K562 (cell line): ENCODE results near the gene ATXN7L2. TPM values are rescaled to one million over a fixed set of nuclear protein-coding genes. Genes with fewer than 3 reads are reported as not detected.

Experiments used
- ATAC-seq: fragments of 200-7000 bp; cut with Tn5 transposase; 3 replicates; pipeline ENCODE4 v1.9.1; 2020; ENCODE audit warnings: moderate library complexity
- BruUV-seq: library from RNA; stranded (reverse); fragments of 400-500 nt; replicated peaks from 2 replicates; lab custom pipeline; 2021; lab: Mats Ljungman, UMichigan
- CTCF ChIA-PET: fragments of 300-600 bp; formaldehyde crosslinking; extraction: SDS; loops from one replicate; lab custom pipeline; 2021; ENCODE audit warnings: low intra/inter-chr PET ratio; lab: Yijun Ruan, JAX
- POLR2A ChIA-PET: fragments of 300-600, 350-650 bp; sonication (Branson Sonifier 250); formaldehyde crosslinking; extraction: SDS; loops from one replicate; lab custom pipeline; 2021; ENCODE audit warnings: antibody characterized with exemption, inconsistent platforms; lab: Yijun Ruan, JAX
- DNase-seq, 4 experiments: peaks; one replicate each; pipeline versions ENCODE4 v3.0.0 to v3.0.0-alpha.2; 2011 to 2018; ENCODE audit warnings: low spot score in 3 of 4, mixed read lengths in 3 of 4; ENCODE audit errors: extremely low read depth in 1 of 4
- FAIRE-seq: peaks from 2 replicates; lab custom pipeline; 2011; peaks lifted over from hg19 to GRCh38; lab: Jason Lieb, UNC
- H2AFZ ChIP-seq: 2 replicates; pipeline ENCODE4 v1.6.0; 2011; ENCODE audit warnings: low read depth, low read length, control low read depth, inconsistent platforms
- H3K27ac ChIP-seq: fragments of 200-600 bp; 3 replicates; pipeline ENCODE4 v1.8.0; 2011; ENCODE audit warnings: low read depth, mild to moderate bottlenecking, control low read depth, inconsistent platforms, low read length, moderate library complexity, mixed read lengths; ENCODE audit errors: extremely low read depth
- H3K27me3 ChIP-seq, 2 experiments: fragments of 300-600 bp in 1 of 2; 2 replicates in 1 of 2; 3 replicates in 1 of 2; pipeline versions ENCODE4 v1.6.0 to v1.8.0; 2011; ENCODE audit warnings: inconsistent platforms in 2 of 2, low read length in 2 of 2, mild to moderate bottlenecking in 1 of 2, mixed read lengths in 1 of 2, moderate library complexity in 1 of 2; ENCODE audit not compliant: control insufficient read depth in 2 of 2, insufficient read depth in 2 of 2
- H3K36me3 ChIP-seq: fragments of 300-600 bp; 3 replicates; pipeline ENCODE4 v1.8.0; 2011; ENCODE audit warnings: mild to moderate bottlenecking, low read length, inconsistent platforms; ENCODE audit not compliant: control insufficient read depth, insufficient read depth
- H3K4me1 ChIP-seq, 2 experiments: fragments of 200-600 bp in 1 of 2; replicated peaks in 1 of 2; 2 replicates in 1 of 2; 3 replicates in 1 of 2; pipeline versions ENCODE4 v1.5.1 to v1.8.0; 2011; ENCODE audit warnings: inconsistent platforms in 2 of 2, low read length in 2 of 2, mild to moderate bottlenecking in 1 of 2, mixed read lengths in 1 of 2, moderate library complexity in 1 of 2; ENCODE audit not compliant: control insufficient read depth in 2 of 2, insufficient read depth in 2 of 2
- H3K4me2 ChIP-seq: 2 replicates; pipeline ENCODE4 v1.6.1; 2011; ENCODE audit warnings: low read length, control low read depth, inconsistent platforms, mixed read lengths; ENCODE audit not compliant: insufficient read depth
- H3K4me3 ChIP-seq: fragments of 200-600 bp; sonication (generic), shearing (Covaris generic); 2 replicates; pipeline ENCODE4 v1.5.1; 2016; ENCODE audit warnings: control low read depth, inconsistent platforms
- H3K79me2 ChIP-seq: fragments of 200-600 bp; 3 replicates; pipeline ENCODE4 v1.8.0; 2011; ENCODE audit warnings: low read length, inconsistent platforms; ENCODE audit not compliant: control insufficient read depth, insufficient read depth
- H3K9ac ChIP-seq, 2 experiments: 2 replicates each; pipeline versions ENCODE4 v1.6.0 to v1.6.1; 2011; ENCODE audit warnings: low read depth in 2 of 2, low read length in 2 of 2, control low read depth in 1 of 2, inconsistent platforms in 1 of 2, mild to moderate bottlenecking in 1 of 2, mixed read lengths in 1 of 2; ENCODE audit not compliant: insufficient read depth in 1 of 2
- H3K9me1 ChIP-seq: one replicate; pipeline ENCODE4 v1.6.0; 2011; ENCODE audit warnings: inconsistent platforms, mild to moderate bottlenecking, low read length, moderate library complexity; ENCODE audit not compliant: control insufficient read depth, insufficient read depth
- H3K9me3 ChIP-seq: replicated peaks from 2 replicates; pipeline ENCODE4 v1.5.1; 2011; ENCODE audit warnings: low read depth, low read length, inconsistent platforms; ENCODE audit not compliant: control insufficient read depth, insufficient read depth
- H4K20me1 ChIP-seq: replicated peaks from 2 replicates; pipeline ENCODE4 v1.6.1; 2011; ENCODE audit warnings: low read length, inconsistent platforms, mixed read lengths; ENCODE audit not compliant: control insufficient read depth, insufficient read depth
- CBX1 ChIP-seq: sonication (generic); IDR thresholded peaks from 2 replicates; pipeline ENCODE4 v1.6.1; 2016; ENCODE audit warnings: antibody characterized with exemption, low read depth, mild to moderate bottlenecking
- DDX20 ChIP-seq: fragments of 450-650 bp; IDR thresholded peaks from 2 replicates; pipeline ENCODE4 v1.6.1; 2016; ENCODE audit warnings: missing genetic modification characterization, low read depth, mild to moderate bottlenecking, missing compliant biosample characterization, moderate library complexity
- EGR1 ChIP-seq: fragments of 450-650 bp; conservative IDR thresholded peaks from 2 replicates; pipeline ENCODE4 v1.6.1; 2017; ENCODE audit warnings: mild to moderate bottlenecking
- JUND ChIP-seq, 2 experiments: IDR thresholded peaks; 2 replicates in 1 of 2; 3 replicates in 1 of 2; pipeline ENCODE4 v1.6.1; 2011; ENCODE audit warnings: borderline replicate concordance in 2 of 2, low read depth in 2 of 2, low read length in 2 of 2, improper control_type of control experiment in 1 of 2, missing biosample characterization in 1 of 2, missing genetic modification characterization in 1 of 2, missing genetic modification reagents in 1 of 2
- RBM34 ChIP-seq: fragments of 200-400 bp; formaldehyde crosslinking; IDR thresholded peaks from 2 replicates; pipeline ENCODE4 v1.6.1; 2018; ENCODE audit warnings: low read length, borderline replicate concordance; ENCODE audit not compliant: insufficient read depth
- RBM39 ChIP-seq: fragments of 200-400 bp; formaldehyde crosslinking; optimal IDR thresholded peaks from 2 replicates; pipeline ENCODE3; 2018; ENCODE audit warnings: low read depth, low read length
- TRIM24 ChIP-seq, 2 experiments: fragments of 450-650 bp; IDR thresholded peaks; 2 replicates each; pipeline ENCODE4 v1.6.1; 2016
- VEZF1 ChIP-seq: fragments of 200-800 bp; sonication (Bioruptor generic); IDR thresholded peaks from 2 replicates; pipeline ENCODE4 v1.6.1; 2017; ENCODE audit warnings: missing genetic modification characterization, missing compliant biosample characterization
- ZBTB7A ChIP-seq: IDR thresholded peaks from 2 replicates; pipeline ENCODE4 v1.6.1; 2011; ENCODE audit warnings: low read depth, mild to moderate bottlenecking, low read length, moderate library complexity, borderline replicate concordance; ENCODE audit not compliant: control insufficient read depth
- ZMIZ1 ChIP-seq, 2 experiments: fragments of 150-350 bp in 1 of 2; IDR thresholded peaks; 2 replicates each; pipeline ENCODE4 v1.6.1; 2012 to 2016; ENCODE audit warnings: low read depth in 2 of 2, low read length in 2 of 2, mild to moderate bottlenecking in 1 of 2, moderate library complexity in 1 of 2
- ZNF165 ChIP-seq: fragments of 250-450 bp; sonication (Bioruptor Pico); IDR thresholded peaks from 2 replicates; pipeline ENCODE4 v1.4.0; 2020; ENCODE audit warnings: borderline replicate concordance
- ZNF384 ChIP-seq: IDR thresholded peaks from 2 replicates; pipeline ENCODE4 v1.6.1; 2012; ENCODE audit warnings: low read depth, low read length, improper control_type of control experiment
- ZNF431 ChIP-seq: sonication (generic); formaldehyde crosslinking; IDR thresholded peaks from 2 replicates; pipeline ENCODE4 v1.8.0; 2022; ENCODE audit warnings: mild to moderate bottlenecking, missing genetic modification reagents
- WGBS: fragments of 100-300 bp; shearing (Covaris generic); methylation state at CpG from one replicate; pipeline ENCODE4 v1.1.6; 2016; ENCODE audit warnings: low coverage, mixed read lengths; ENCODE audit not compliant: insufficient coverage; ENCODE audit errors: missing lambda C conversion rate; 5-methylcytosine and 5-hydroxymethylcytosine counted together
- in situ Hi-C: fragments of 300-500 bp; cut with MboI; formaldehyde crosslinking; loops from 4 replicates; pipeline ENCODE4 v1.15.0; 2018; ENCODE audit warnings: inconsistent platforms, mixed read lengths
- intact Hi-C: fragments of 100-400 bp; cut with micrococcal nuclease; formaldehyde crosslinking; loops from 2 replicates; pipeline ENCODE4 v1.14.2; 2022
- polyA plus RNA-seq, 8 experiments: library from polyadenylated mRNA; depleted of rRNA in 4 of 8; stranded (reverse) in 5 of 8; unstranded in 3 of 8; fragments of >200 nt; fragmentation: Nextera tagmentation in 2 of 8; fragmentation: Illumina TruSeq in 1 of 8; extraction: Ambion mirVana in 2 of 8; extraction: Trizol in 1 of 8; gene quantifications; 2 replicates each; pipeline versions ENCODE4 v1.2.1 to v1.2.3, GENCODE V29; 2011 to 2014; ENCODE audit warnings: inconsistent platforms in 1 of 8, missing spikeins in 1 of 8
- total RNA-seq, 7 experiments: library from RNA; depleted of rRNA in 6 of 7; stranded (reverse); fragments of >200 nt in 6 of 7; fragmentation: Illumina TruSeq in 2 of 7; extraction: Trizol in 2 of 7; gene quantifications; 2 replicates each; pipeline versions ENCODE4 v1.2.1 to v1.2.3, GENCODE V29; 2011 to 2021; ENCODE audit warnings: low replicate concordance in 1 of 7
- TF ChIP-seq, protein P1 (sequence below): fragments of 450-650 bp; IDR thresholded peaks from 2 replicates; pipeline ENCODE4 v1.6.1; 2014; ENCODE audit warnings: low read depth, mild to moderate bottlenecking, moderate library complexity, borderline replicate concordance

The ATXN7L2 gene
- total and polyA plus RNA-seq, 9 of the 15 experiments (the other 6 are each of a cell fraction or from before 2014, with no cell fraction given): 0.21 to 10.4 (median 5.8) TPM

DNA sequence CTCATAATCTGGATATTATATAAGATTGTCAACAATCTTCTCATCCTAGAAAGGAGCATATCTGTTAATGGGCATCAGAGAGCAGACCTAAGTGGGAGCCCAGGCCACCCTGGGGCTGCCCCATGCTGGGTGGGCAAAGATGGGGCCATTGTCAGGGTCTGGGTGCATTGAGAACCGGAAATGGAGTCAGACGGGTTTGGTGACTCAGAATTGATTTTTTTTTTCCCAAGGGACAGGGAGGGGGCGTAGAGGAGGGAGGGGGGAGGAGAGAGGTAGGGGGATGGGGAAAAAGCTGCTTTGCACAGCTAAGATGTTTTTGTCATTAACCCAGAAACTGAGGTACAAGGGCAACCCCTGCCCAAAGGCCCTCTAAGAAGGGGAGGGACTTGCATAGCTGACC is 1.3 kb downstream of the ATXN7L2 start:
- POLR2A ChIA-PET: interaction anchor here (0.6 to 4.1 kb wide), 7 partner anchors 23 to 568 kb away, joined by 3 to 21 read pairs (median 3); partner anchors contain the start of gene GNAI3
- BruUV-seq: no TSS peak
- peak overlapping the region; percentile 76; the same call in 1 of the 2 replicates for H3K4me3 ChIP-seq
- CTCF ChIA-PET: interaction anchor here (0.6 kb wide), 1 partner anchor 13 kb away, joined by 3 read pairs; no protein-coding TSS in a partner anchor
- peak overlapping the region in 1 of 2 experiments; percentile 100; a peak in 1 of 4 replicates for H3K9ac ChIP-seq
- peak overlapping the region; percentile 99 for H2AFZ ChIP-seq
- peaks cover 12 to 17% of the 10 kb centered on the region in 2 experiments; a peak in 4 of 5 replicates for H3K27me3 ChIP-seq
- peaks cover 41% of the 10 kb centered on the region; the same call in 2 of the 3 replicates for H3K36me3 ChIP-seq
- FAIRE-seq (no peak), DNase-seq (peak in 3 of 4 experiments; percentile 42 to 54 (median 45)), ATAC-seq (no peak)
- H3K9me3 ChIP-seq: no peaks in the 10 kb centered on the region
- intact Hi-C loops: no loop called here
- H3K27ac ChIP-seq: no peak overlapping the region; the same call in 2 of the 3 replicates
- H3K4me1 ChIP-seq: peaks cover 12 to 23% of the 10 kb centered on the region in 2 experiments; a peak in 4 of 5 replicates
- no peaks in the 10 kb centered on the region for H3K9me1 ChIP-seq
- in situ Hi-C loops: no loop called here
- H3K4me2 ChIP-seq: peak overlapping the region; percentile 98
- H4K20me1 ChIP-seq: no peaks in the 10 kb centered on the region
- peaks cover 9% of the 10 kb centered on the region; the same call in 2 of the 3 replicates for H3K79me2 ChIP-seq
- WGBS: 9% methylated on average over 2 of the region's 3 CpGs
- TF ChIP-seq EGR1 (peak; percentile 53), ZBTB7A (peak; percentile 45; the same call in 1 of the 2 replicates), ZNF384 (peak; percentile 80), RBM34 (no peak), TRIM24 (IDR thresholded peaks at IDR 0.05) (no peak), RBM39 (no peak), CBX1 (no peak), DDX20 (no peak), ZNF431 (no peak), JUND (IDR thresholded peaks at IDR 0.05; ENCODE audit: borderline replicate concordance, low read depth, low read length) (peak; percentile 7; the same call in 1 of the 2 replicates), JUND (tag; IDR thresholded peaks at IDR 0.05; ENCODE audit: borderline replicate concordance, low read depth, low read length) (no peak), ZMIZ1 (IDR thresholded peaks at IDR 0.05; ENCODE audit: low read depth in 2 of 2, low read length in 2 of 2) (no peak), VEZF1 (CRISPR knock-in tag) (peak; percentile 19), ZNF165 (CRISPR knock-in tag) (no peak)
- TF ChIP-seq, protein P1, sequence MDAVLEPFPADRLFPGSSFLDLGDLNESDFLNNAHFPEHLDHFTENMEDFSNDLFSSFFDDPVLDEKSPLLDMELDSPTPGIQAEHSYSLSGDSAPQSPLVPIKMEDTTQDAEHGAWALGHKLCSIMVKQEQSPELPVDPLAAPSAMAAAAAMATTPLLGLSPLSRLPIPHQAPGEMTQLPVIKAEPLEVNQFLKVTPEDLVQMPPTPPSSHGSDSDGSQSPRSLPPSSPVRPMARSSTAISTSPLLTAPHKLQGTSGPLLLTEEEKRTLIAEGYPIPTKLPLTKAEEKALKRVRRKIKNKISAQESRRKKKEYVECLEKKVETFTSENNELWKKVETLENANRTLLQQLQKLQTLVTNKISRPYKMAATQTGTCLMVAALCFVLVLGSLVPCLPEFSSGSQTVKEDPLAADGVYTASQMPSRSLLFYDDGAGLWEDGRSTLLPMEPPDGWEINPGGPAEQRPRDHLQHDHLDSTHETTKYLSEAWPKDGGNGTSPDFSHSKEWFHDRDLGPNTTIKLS: no peak
